K562 (cell line): ENCODE data around the gene CYP2R1. TPM values are rescaled to one million over a fixed set of nuclear protein-coding genes. Genes with fewer than 3 reads are reported as not detected.

Experiments used
- DPF2 ChIP-seq: fragments of 450-650 bp; IDR thresholded peaks from 2 replicates; pipeline ENCODE4 v1.6.1; 2016
- FIP1L1 ChIP-seq: fragments of 200-400 bp; formaldehyde crosslinking; IDR thresholded peaks from 2 replicates; pipeline ENCODE4 v1.6.1; 2018; ENCODE audit warnings: mild to moderate bottlenecking, low read depth, low read length; ENCODE audit not compliant: poor library complexity, severe bottlenecking
- FOXO4 ChIP-seq: fragments of 450-650 bp; formaldehyde crosslinking; IDR thresholded peaks from 2 replicates; pipeline ENCODE4 v1.4.0; 2020; ENCODE audit warnings: mild to moderate bottlenecking, moderate library complexity
- HNRNPL ChIP-seq: fragments of 200-400 bp; formaldehyde crosslinking; IDR thresholded peaks from 2 replicates; pipeline ENCODE4 v1.6.1; 2017; ENCODE audit warnings: low read depth, mild to moderate bottlenecking, low read length
- MAZ ChIP-seq, 2 experiments: fragments of 450-650 bp in 1 of 2; sonication (generic) in 1 of 2; formaldehyde crosslinking; IDR thresholded peaks in 1 of 2; conservative IDR thresholded peaks in 1 of 2; 2 replicates each; pipeline versions ENCODE4 v1.4.0 to v1.5.0; 2020; ENCODE audit warnings: mild to moderate bottlenecking in 1 of 2, missing genetic modification reagents in 1 of 2
- MTF1 ChIP-seq: fragments of 250-450 bp; sonication (Bioruptor Pico); IDR thresholded peaks from 2 replicates; pipeline ENCODE4 v1.9.0; 2021; ENCODE audit warnings: moderate library complexity, mild to moderate bottlenecking, inconsistent platforms, borderline replicate concordance
- PHF20 ChIP-seq: fragments of 450-650 bp; IDR thresholded peaks from 2 replicates; pipeline ENCODE4 v1.6.1; 2018; ENCODE audit not compliant: partially characterized antibody
- RBM25 ChIP-seq: fragments of 200-400 bp; formaldehyde crosslinking; IDR thresholded peaks from 2 replicates; pipeline ENCODE4 v1.6.1; 2018; ENCODE audit warnings: low read length, low read depth, moderate library complexity; ENCODE audit not compliant: severe bottlenecking
- TBP ChIP-seq: optimal IDR thresholded peaks from 2 replicates; pipeline ENCODE3; 2011; ENCODE audit warnings: low read depth, low read length, improper control_type of control experiment
- TFAM ChIP-seq: fragments of 250-450 bp; sonication (Bioruptor Pico); conservative IDR thresholded peaks from 2 replicates; pipeline ENCODE4 v1.5.0; 2021; ENCODE audit warnings: mild to moderate bottlenecking, moderate library complexity
- TSC22D4 ChIP-seq: fragments of 450-650 bp; IDR thresholded peaks from 2 replicates; pipeline ENCODE4 v1.6.1; 2016; ENCODE audit warnings: missing genetic modification characterization, missing biosample characterization, control low read depth
- TSHZ1 ChIP-seq: fragments of 250-450 bp; sonication (Bioruptor Pico); IDR thresholded peaks from 2 replicates; pipeline ENCODE4 v1.4.0; 2020; ENCODE audit warnings: mild to moderate bottlenecking, moderate library complexity
- ZNF57 ChIP-seq: fragments of 450-650 bp; formaldehyde crosslinking; IDR thresholded peaks from 2 replicates; pipeline ENCODE4 v1.4.0; 2020; ENCODE audit warnings: mild to moderate bottlenecking, moderate library complexity
- polyA plus RNA-seq, 8 experiments: library from polyadenylated mRNA; depleted of rRNA in 4 of 8; stranded (reverse) in 5 of 8; unstranded in 3 of 8; fragments of >200 nt; fragmentation: Nextera tagmentation in 2 of 8; fragmentation: Illumina TruSeq in 1 of 8; extraction: Ambion mirVana in 2 of 8; extraction: Trizol in 1 of 8; gene quantifications; 2 replicates each; pipeline versions ENCODE4 v1.2.1 to v1.2.3, GENCODE V29; 2011 to 2014; ENCODE audit warnings: inconsistent platforms in 1 of 8, missing spikeins in 1 of 8
- total RNA-seq, 7 experiments: library from RNA; depleted of rRNA in 6 of 7; stranded (reverse); fragments of >200 nt in 6 of 7; fragmentation: Illumina TruSeq in 2 of 7; extraction: Trizol in 2 of 7; gene quantifications; 2 replicates each; pipeline versions ENCODE4 v1.2.1 to v1.2.3, GENCODE V29; 2011 to 2021; ENCODE audit warnings: low replicate concordance in 1 of 7
- TF ChIP-seq, protein P1 (sequence below): sonication (generic); formaldehyde crosslinking; IDR thresholded peaks from 2 replicates; pipeline ENCODE4 v1.8.0; 2022; ENCODE audit warnings: mild to moderate bottlenecking, missing genetic modification reagents
- TF ChIP-seq, protein P2 (sequence below): fragments of 450-650 bp; IDR thresholded peaks from 2 replicates; pipeline ENCODE4 v1.6.1; 2016; ENCODE audit warnings: borderline replicate concordance

Gene CYP2R1
- total and polyA plus RNA-seq, 9 of the 15 experiments (the other 6 are each of a cell fraction or from before 2014, with no cell fraction given), result 19.4 to 40.5 (median 29.4) TPM

DNA sequence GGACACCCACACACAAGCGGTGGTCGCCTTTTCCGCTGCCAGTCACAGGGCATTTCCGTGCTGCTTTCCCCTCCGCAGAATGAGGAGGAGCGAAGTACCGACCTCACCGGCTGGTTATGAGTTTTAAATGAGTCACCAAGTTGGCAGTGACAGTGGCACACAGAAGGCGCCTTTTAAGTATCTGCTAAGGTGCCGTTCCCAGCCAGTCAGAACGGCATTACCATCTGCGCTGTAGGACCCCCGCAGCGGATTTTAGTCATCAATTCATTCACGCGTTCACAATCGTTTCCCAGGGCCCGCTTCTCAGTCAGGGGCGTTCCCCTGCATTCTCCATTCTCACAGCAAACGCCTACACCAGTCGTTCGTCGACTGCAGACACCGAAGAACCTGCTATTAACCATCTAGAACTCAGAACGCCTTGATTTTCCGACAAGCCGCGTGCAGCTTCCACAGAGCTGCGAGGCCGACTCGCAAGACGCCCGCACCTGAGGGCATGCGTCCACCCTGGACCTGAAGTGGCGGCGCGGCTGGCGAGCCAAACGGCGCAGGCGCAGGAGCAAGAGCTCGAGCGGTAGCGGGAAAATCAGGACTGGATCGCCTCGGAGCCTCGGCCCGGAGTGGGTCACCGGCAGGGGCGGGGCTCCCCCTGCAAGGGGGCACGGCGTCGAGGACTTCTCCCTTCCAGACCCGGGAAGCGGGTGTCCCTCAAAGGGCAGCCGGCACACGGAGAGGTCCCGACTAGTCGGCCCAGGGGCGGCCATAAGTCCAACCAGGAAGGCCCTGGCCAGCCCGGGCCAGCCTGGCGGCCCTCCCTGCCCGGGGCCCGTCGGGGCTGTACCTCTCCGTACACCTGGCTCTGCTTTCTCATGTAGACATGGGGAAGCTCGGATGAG lies 642 bp downstream of the CYP2R1 start (continued):
- TF ChIP-seq DPF2 (peak; percentile 17; the same call in 1 of the 2 replicates), RBM25 (no peak), TBP (peak; percentile 51), FIP1L1 (peak; percentile 79), FOXO4 (CRISPR knock-in tag) (no peak), TFAM (CRISPR knock-in tag) (no peak), PHF20 (no peak), MTF1 (CRISPR knock-in tag) (no peak), HNRNPL (0 out of 2 replicates have a peak, but pooled peaks have one; percentile 16), TSC22D4 (tag) (no peak), ZNF57 (CRISPR knock-in tag) (no peak), MAZ (CRISPR knock-in tag; conservative IDR thresholded peaks at IDR 0.05 in 1 of 2, IDR thresholded peaks at IDR 0.05 in 1 of 2) (peak; percentile 88 to 96), TSHZ1 (CRISPR knock-in tag) (no peak)
- TF ChIP-seq, protein P1, sequence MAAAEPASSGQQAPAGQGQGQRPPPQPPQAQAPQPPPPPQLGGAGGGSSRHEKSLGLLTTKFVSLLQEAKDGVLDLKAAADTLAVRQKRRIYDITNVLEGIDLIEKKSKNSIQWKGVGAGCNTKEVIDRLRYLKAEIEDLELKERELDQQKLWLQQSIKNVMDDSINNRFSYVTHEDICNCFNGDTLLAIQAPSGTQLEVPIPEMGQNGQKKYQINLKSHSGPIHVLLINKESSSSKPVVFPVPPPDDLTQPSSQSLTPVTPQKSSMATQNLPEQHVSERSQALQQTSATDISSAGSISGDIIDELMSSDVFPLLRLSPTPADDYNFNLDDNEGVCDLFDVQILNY (CRISPR knock-in tag), result peak; percentile 66; the same call in 1 of the 2 replicates
- TF ChIP-seq, protein P2, sequence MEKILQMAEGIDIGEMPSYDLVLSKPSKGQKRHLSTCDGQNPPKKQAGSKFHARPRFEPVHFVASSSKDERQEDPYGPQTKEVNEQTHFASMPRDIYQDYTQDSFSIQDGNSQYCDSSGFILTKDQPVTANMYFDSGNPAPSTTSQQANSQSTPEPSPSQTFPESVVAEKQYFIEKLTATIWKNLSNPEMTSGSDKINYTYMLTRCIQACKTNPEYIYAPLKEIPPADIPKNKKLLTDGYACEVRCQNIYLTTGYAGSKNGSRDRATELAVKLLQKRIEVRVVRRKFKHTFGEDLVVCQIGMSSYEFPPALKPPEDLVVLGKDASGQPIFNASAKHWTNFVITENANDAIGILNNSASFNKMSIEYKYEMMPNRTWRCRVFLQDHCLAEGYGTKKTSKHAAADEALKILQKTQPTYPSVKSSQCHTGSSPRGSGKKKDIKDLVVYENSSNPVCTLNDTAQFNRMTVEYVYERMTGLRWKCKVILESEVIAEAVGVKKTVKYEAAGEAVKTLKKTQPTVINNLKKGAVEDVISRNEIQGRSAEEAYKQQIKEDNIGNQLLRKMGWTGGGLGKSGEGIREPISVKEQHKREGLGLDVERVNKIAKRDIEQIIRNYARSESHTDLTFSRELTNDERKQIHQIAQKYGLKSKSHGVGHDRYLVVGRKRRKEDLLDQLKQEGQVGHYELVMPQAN, result no peak; the same call in 1 of the 2 replicates
